GM12878 (cell line): ENCODE data around the gene NBEAL1. TPM values are rescaled to one million over a fixed set of nuclear protein-coding genes. Genes with fewer than 3 reads are reported as not detected.
"Not testable (repeated sequence)": the region's sequence is repeated elsewhere in the genome, so short reads cannot be mapped to it uniquely, and the experiment has no call there.

Source experiments
- ATAC-seq: fragments of 200-7000 bp; cut with Tn5 transposase; 3 replicates; pipeline ENCODE4 v1.9.1; 2020; ENCODE audit warnings: mild to moderate bottlenecking, moderate library complexity
- BruUV-seq: library from RNA; stranded (reverse); fragments of 400-500 nt; replicated peaks from 2 replicates; lab custom pipeline; 2021; lab: Mats Ljungman, UMichigan
- CTCF ChIA-PET: fragments of 300-600 bp; sonication (Branson Sonifier 250); formaldehyde crosslinking; extraction: SDS; loops from one replicate; lab custom pipeline; 2021; ENCODE audit warnings: inconsistent platforms; lab: Yijun Ruan, JAX
- POLR2A ChIA-PET: fragments of 350-600 bp; formaldehyde crosslinking; extraction: SDS; loops from one replicate; lab custom pipeline; 2021; ENCODE audit warnings: inconsistent platforms; lab: Charles Lee
- RAD21 ChIA-PET: fragments of 300-600 bp; sonication (Branson Sonifier 250); formaldehyde crosslinking; loops from one replicate; lab custom pipeline; 2023; ENCODE audit warnings: antibody characterized with exemption; ENCODE audit not compliant: unreplicated experiment; lab: Charles Lee
- SMC1A ChIA-PET: fragments of 300-600 bp; sonication (Branson Sonifier 250); formaldehyde crosslinking; loops from one replicate; lab custom pipeline; 2023; ENCODE audit not compliant: unreplicated experiment, uncharacterized antibody; lab: Charles Lee
- DNase-seq: peaks from one replicate; pipeline ENCODE4 v3.0.0-alpha.2; 2011; ENCODE audit warnings: low read depth, low spot score
- FAIRE-seq: peaks from 3 replicates; lab custom pipeline; 2011; peaks lifted over from hg19 to GRCh38; lab: Jason Lieb, UNC
- H2AFZ ChIP-seq: 2 replicates; pipeline ENCODE4 v1.6.0; 2011; ENCODE audit warnings: low read depth, low read length, control low read depth; ENCODE audit not compliant: control insufficient read depth
- H3K27ac ChIP-seq: 2 replicates; pipeline ENCODE4 v1.5.1; 2011; ENCODE audit warnings: control low read depth; ENCODE audit not compliant: control insufficient read depth, insufficient read depth
- H3K27me3 ChIP-seq, 2 experiments: replicated peaks in 1 of 2; 2 replicates each; pipeline versions ENCODE4 v1.6.0 to v1.6.1; 2011; ENCODE audit warnings: low read length in 1 of 2; ENCODE audit not compliant: control insufficient read depth in 2 of 2, insufficient read depth in 2 of 2
- H3K36me3 ChIP-seq, 2 experiments: 2 replicates each; pipeline ENCODE4 v1.5.1; 2011; ENCODE audit warnings: low read length in 1 of 2; ENCODE audit not compliant: control insufficient read depth in 2 of 2, insufficient read depth in 2 of 2
- H3K4me1 ChIP-seq: 2 replicates; pipeline ENCODE4 v1.6.1; 2011; ENCODE audit warnings: mild to moderate bottlenecking, low read length, moderate library complexity, mixed read lengths; ENCODE audit not compliant: control insufficient read depth, insufficient read depth
- H3K4me2 ChIP-seq: 2 replicates; pipeline ENCODE4 v1.6.0; 2011; ENCODE audit warnings: control low read depth; ENCODE audit not compliant: control insufficient read depth, insufficient read depth
- H3K4me3 ChIP-seq: fragments of 200-600 bp; sonication (generic); 2 replicates; pipeline ENCODE4 v1.5.1; 2016
- H3K79me2 ChIP-seq: 2 replicates; pipeline ENCODE4 v1.6.0; 2011; ENCODE audit warnings: low read length; ENCODE audit not compliant: control insufficient read depth, insufficient read depth
- H3K9ac ChIP-seq: 2 replicates; pipeline ENCODE4 v1.8.0; 2011; ENCODE audit warnings: low read length, control low read depth, mixed read lengths; ENCODE audit not compliant: control insufficient read depth, insufficient read depth
- H3K9me3 ChIP-seq: replicated peaks from 3 replicates; pipeline ENCODE4 v1.5.1; 2011; ENCODE audit warnings: mild to moderate bottlenecking, low read length; ENCODE audit not compliant: control insufficient read depth, insufficient read depth
- H4K20me1 ChIP-seq: 2 replicates; pipeline ENCODE4 v1.6.0; 2011; ENCODE audit not compliant: control insufficient read depth, insufficient read depth
- TCF7 ChIP-seq: IDR thresholded peaks from 2 replicates; pipeline ENCODE4 v1.6.1; 2014; ENCODE audit warnings: antibody characterized with exemption, borderline replicate concordance
- WGBS: methylation state at CpG from one replicate; pipeline ENCODE4 v1.1.6; 2016; ENCODE audit warnings: low lambda C conversion rate; ENCODE audit not compliant: insufficient replicate concordance, insufficient coverage; ENCODE audit errors: missing lambda C conversion rate; 5-methylcytosine and 5-hydroxymethylcytosine counted together
- in situ Hi-C: fragments of 300-500 bp; cut with MboI; formaldehyde crosslinking; loops from 9 replicates; pipeline ENCODE4 v1.14.3; 2018; ENCODE audit warnings: mixed read lengths
- intact Hi-C: fragments of 100-400 bp; cut with micrococcal nuclease; formaldehyde crosslinking; loops from one replicate; pipeline ENCODE4 v1.14.2; 2022; ENCODE audit not compliant: unreplicated experiment
- polyA plus RNA-seq, 11 experiments: library from polyadenylated mRNA; depleted of rRNA in 4 of 11; unstranded in 6 of 11; stranded (reverse) in 5 of 11; fragments of >200 nt; fragmentation: Nextera tagmentation in 4 of 11; fragmentation: Illumina TruSeq in 1 of 11; extraction: Ambion mirVana in 4 of 11; extraction: Trizol in 1 of 11; gene quantifications; 1 replicate in 1 of 11; 2 replicates in 10 of 11; pipeline versions ENCODE4 v1.2.1 to v1.2.3, GENCODE V29; 2011 to 2016; ENCODE audit warnings: inconsistent platforms in 2 of 11, missing spikeins in 2 of 11, low read depth in 1 of 11
- total RNA-seq, 4 experiments: library from RNA; depleted of rRNA in 3 of 4; stranded (reverse); fragments of >200 nt in 3 of 4; fragmentation: Illumina TruSeq in 1 of 4; extraction: Trizol in 1 of 4; gene quantifications; 2 replicates each; pipeline versions ENCODE4 v1.2.1 to v1.2.3, GENCODE V29; 2013 to 2021
- TF ChIP-seq, protein P1 (sequence below): fragments of 450-650 bp; IDR thresholded peaks from 2 replicates; pipeline ENCODE4 v1.6.1; 2017; ENCODE audit warnings: borderline replicate concordance
- TF ChIP-seq, protein P2 (sequence below), 3 experiments: IDR thresholded peaks in 2 of 3; conservative IDR thresholded peaks in 1 of 3; 2 replicates each; pipeline ENCODE4 v1.5.1; 2011; ENCODE audit warnings: low read depth in 3 of 3, low read length in 3 of 3, mild to moderate bottlenecking in 3 of 3, control low read depth in 2 of 3, moderate library complexity in 2 of 3, inconsistent platforms in 1 of 3, mixed read lengths in 1 of 3; ENCODE audit not compliant: control insufficient read depth in 2 of 3, insufficient read depth in 1 of 3; ENCODE audit errors: extremely low read depth in 1 of 3

Gene NBEAL1
- total and polyA plus RNA-seq, 10 of the 15 experiments (the other 5 are each of a cell fraction or from before 2014, with no cell fraction given) = 1.9 to 16.1 (median 7.2) TPM

DNA sequence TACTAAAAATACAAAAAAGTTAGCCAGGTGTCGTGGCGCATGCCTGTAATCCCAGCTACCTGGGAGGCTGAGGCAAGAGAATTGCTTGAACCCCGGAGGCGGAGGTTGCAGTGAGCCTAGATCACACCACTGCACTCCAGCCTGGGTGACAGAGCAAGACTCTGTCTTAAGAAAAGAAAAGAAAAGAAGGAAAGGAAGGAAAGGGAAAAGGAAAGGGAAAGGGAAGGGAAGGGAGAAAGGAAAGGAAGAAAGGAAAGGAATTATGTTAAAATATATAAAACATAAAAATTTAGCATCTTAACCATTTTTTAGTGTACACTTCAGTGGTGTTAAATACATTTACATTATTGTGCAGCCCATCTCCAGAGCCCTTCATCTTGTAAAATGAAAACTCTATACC is 76.0 kb downstream of the NBEAL1 start:
- CTCF ChIA-PET, SMC1A ChIA-PET, intact Hi-C loops, H3K4me2 ChIP-seq, in situ Hi-C loops, H2AFZ ChIP-seq, H3K4me1 ChIP-seq, FAIRE-seq, H3K9ac ChIP-seq, ATAC-seq, H3K27me3 ChIP-seq, POLR2A ChIA-PET, DNase-seq, H3K9me3 ChIP-seq, BruUV-seq, H4K20me1 ChIP-seq, H3K27ac ChIP-seq, RAD21 ChIA-PET, H3K4me3 ChIP-seq, H3K36me3 ChIP-seq, H3K79me2 ChIP-seq: not testable (repeated sequence)
- 100% methylated on average over 4 of the region's 4 CpGs for whole genome bisulfite sequencing

DNA sequence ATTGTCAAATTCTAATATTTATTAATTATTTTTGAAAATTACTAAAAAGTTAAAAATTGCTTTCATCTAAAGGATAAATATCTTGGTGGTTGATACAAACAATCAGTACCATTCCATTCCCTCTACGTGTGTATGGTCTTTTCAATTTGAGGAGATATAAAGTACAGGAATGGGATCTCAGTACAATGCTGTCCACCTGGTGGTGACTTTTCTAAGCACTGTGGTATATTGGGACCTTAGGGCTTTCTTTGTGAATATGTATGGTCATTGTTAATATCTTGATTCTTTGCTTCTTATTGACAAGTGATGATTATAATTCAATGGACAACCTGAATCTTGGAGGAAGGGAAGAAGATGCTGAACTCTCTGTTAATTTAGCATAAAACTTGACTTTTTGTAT is 83.1 kb downstream of the NBEAL1 start:
- FAIRE-seq (no peak), ATAC-seq (0 out of 3 replicates have a peak, but pooled peaks have one; percentile 31), DNase-seq (no peak)
- RAD21 ChIA-PET = no interaction called here
- Histone ChIP-seq H3K4me3 (no peak overlapping the region), H3K27ac (no peak overlapping the region), H3K4me1 (no peaks in the 10 kb centered on the region), H3K9me3 (no peaks in the 10 kb centered on the region; the same call in 2 of the 3 replicates), H3K27me3 (no peaks in the 10 kb centered on the region), H3K36me3 (no peaks in the 10 kb centered on the region), H3K4me2 (no peak overlapping the region), H3K9ac (no peak overlapping the region), H2AFZ (no peak overlapping the region), H4K20me1 (no peaks in the 10 kb centered on the region), H3K79me2 (no peaks in the 10 kb centered on the region)
- POLR2A ChIA-PET = no interaction called here
- in situ Hi-C loops = no loop called here
- CTCF ChIA-PET = interaction anchor here (1.0 kb wide), 1 partner anchor 27 kb away, joined by 3 read pairs; no protein-coding TSS in a partner anchor
- 93% methylated on average over 1 of the region's 1 CpG for WGBS
- no TSS peak for BruUV-seq
- TF ChIP-seq, protein P1, sequence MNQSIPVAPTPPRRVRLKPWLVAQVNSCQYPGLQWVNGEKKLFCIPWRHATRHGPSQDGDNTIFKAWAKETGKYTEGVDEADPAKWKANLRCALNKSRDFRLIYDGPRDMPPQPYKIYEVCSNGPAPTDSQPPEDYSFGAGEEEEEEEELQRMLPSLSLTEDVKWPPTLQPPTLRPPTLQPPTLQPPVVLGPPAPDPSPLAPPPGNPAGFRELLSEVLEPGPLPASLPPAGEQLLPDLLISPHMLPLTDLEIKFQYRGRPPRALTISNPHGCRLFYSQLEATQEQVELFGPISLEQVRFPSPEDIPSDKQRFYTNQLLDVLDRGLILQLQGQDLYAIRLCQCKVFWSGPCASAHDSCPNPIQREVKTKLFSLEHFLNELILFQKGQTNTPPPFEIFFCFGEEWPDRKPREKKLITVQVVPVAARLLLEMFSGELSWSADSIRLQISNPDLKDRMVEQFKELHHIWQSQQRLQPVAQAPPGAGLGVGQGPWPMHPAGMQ = no peak
- TF ChIP-seq, protein P2, sequence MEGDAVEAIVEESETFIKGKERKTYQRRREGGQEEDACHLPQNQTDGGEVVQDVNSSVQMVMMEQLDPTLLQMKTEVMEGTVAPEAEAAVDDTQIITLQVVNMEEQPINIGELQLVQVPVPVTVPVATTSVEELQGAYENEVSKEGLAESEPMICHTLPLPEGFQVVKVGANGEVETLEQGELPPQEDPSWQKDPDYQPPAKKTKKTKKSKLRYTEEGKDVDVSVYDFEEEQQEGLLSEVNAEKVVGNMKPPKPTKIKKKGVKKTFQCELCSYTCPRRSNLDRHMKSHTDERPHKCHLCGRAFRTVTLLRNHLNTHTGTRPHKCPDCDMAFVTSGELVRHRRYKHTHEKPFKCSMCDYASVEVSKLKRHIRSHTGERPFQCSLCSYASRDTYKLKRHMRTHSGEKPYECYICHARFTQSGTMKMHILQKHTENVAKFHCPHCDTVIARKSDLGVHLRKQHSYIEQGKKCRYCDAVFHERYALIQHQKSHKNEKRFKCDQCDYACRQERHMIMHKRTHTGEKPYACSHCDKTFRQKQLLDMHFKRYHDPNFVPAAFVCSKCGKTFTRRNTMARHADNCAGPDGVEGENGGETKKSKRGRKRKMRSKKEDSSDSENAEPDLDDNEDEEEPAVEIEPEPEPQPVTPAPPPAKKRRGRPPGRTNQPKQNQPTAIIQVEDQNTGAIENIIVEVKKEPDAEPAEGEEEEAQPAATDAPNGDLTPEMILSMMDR (IDR thresholded peaks at IDR 0.05 in 2 of 3, conservative IDR thresholded peaks at IDR 0.05 in 1 of 3; ENCODE audit: control insufficient read depth in 2 of 3, extremely low read depth in 1 of 3, insufficient read depth in 1 of 3, low read depth in 3 of 3, low read length in 3 of 3) = 0 out of 6 replicates have a peak, but pooled peaks of 2 of the 3 experiments have one; percentile 5 to 8
- TF ChIP-seq TCF7 = no peak
- SMC1A ChIA-PET = interaction anchor here (1.3 kb wide), 1 partner anchor 13 kb away, joined by 4 read pairs; no protein-coding TSS in a partner anchor
- intact Hi-C loops = no loop called here
